ENCODE results near the gene NLRP13.

NLRP13 gene

GRCh38 chr19:55867101-55867500 is 65.0 kb downstream of the NLRP13 start:
- no peak for TF ChIP-seq CTCF (IDR thresholded peaks at IDR 0.05; ENCODE audit: insufficient read depth, low read depth, low read length, missing control alignments)
- DNase-seq (ENCODE audit: low read depth): no peak
- H3K4me3 ChIP-seq (ENCODE audit: low read length): no peak overlapping the region

GRCh38 chr19:55866521-55866920 is 65.6 kb downstream of the NLRP13 start:
- no peak for TF ChIP-seq CTCF (IDR thresholded peaks at IDR 0.05; ENCODE audit: insufficient read depth, low read depth, low read length, missing control alignments)
- DNase-seq (ENCODE audit: low read depth): no peak
- no peak overlapping the region for H3K4me3 ChIP-seq (ENCODE audit: low read length)

GRCh38 chr19:55858969-55859368 is 73.2 kb downstream of the NLRP13 start:
- no peak overlapping the region for H3K4me3 ChIP-seq (ENCODE audit: low read length)
- TF ChIP-seq CTCF (IDR thresholded peaks at IDR 0.05; ENCODE audit: insufficient read depth, low read depth, low read length, missing control alignments): no peak
- DNase-seq (ENCODE audit: low read depth): no peak

GRCh38 chr19:55858401-55858800 is 73.7 kb downstream of the NLRP13 start:
- no peak for TF ChIP-seq CTCF (IDR thresholded peaks at IDR 0.05; ENCODE audit: insufficient read depth, low read depth, low read length, missing control alignments)
- H3K4me3 ChIP-seq (ENCODE audit: low read length): no peak overlapping the region
- no peak for DNase-seq (ENCODE audit: low read depth)

GRCh38 chr19:55857974-55858373 is 74.2 kb downstream of the NLRP13 start:
- no peak for TF ChIP-seq CTCF (IDR thresholded peaks at IDR 0.05; ENCODE audit: insufficient read depth, low read depth, low read length, missing control alignments)
- DNase-seq (ENCODE audit: low read depth): no peak
- no peak overlapping the region for H3K4me3 ChIP-seq (ENCODE audit: low read length)

- H3K4me3 ChIP-seq (ENCODE audit: low read length): no peak overlapping the region
- DNase-seq (ENCODE audit: low read depth): no peak
- TF ChIP-seq CTCF (IDR thresholded peaks at IDR 0.05; ENCODE audit: insufficient read depth, low read depth, low read length, missing control alignments): no peak
These were observed 75.0 kb downstream of the NLRP13 start for GRCh38 chr19:55857149-55857548.

GRCh38 chr19:55855160-55855559 is 77.0 kb downstream of the NLRP13 start:
- no peak for TF ChIP-seq CTCF (IDR thresholded peaks at IDR 0.05; ENCODE audit: insufficient read depth, low read depth, low read length, missing control alignments)
- DNase-seq (ENCODE audit: low read depth): no peak
- H3K4me3 ChIP-seq (ENCODE audit: low read length): no peak overlapping the region

All from epithelial cell of esophagus (primary cell).